Cardiac muscle cell (in vitro differentiated cells and primary cell): ENCODE measurements around the gene IRF2BP1. TPM values are rescaled to one million over a fixed set of nuclear protein-coding genes. Genes with fewer than 3 reads are reported as not detected.

Experiments
- DNase-seq, 2 donors: peaks; one replicate each; pipeline versions ENCODE4 v3.0.0 to v3.0.0-alpha.2; 2010 to 2017; ENCODE audit warnings: low read depth in 1 of 2, low spot score in 1 of 2
- H3K27ac ChIP-seq: fragments of 200-600 bp; sonication (generic); 2 replicates; pipeline ENCODE4 v1.5.1; 2016
- H3K27me3 ChIP-seq: fragments of 200-600 bp; sonication (generic); 2 replicates; pipeline ENCODE4 v1.6.0; 2016; ENCODE audit warnings: control low read depth
- H3K36me3 ChIP-seq: fragments of 200-600 bp; sonication (generic); 2 replicates; pipeline ENCODE4 v1.5.1; 2016; ENCODE audit warnings: control low read depth
- H3K4me1 ChIP-seq: fragments of 200-600 bp; sonication (generic); 2 replicates; pipeline ENCODE4 v1.8.1; 2017; ENCODE audit warnings: low read depth, mild to moderate bottlenecking, mixed run types
- H3K4me3 ChIP-seq: fragments of 200-600 bp; sonication (generic); 2 replicates; pipeline ENCODE4 v1.5.1; 2016; ENCODE audit warnings: mild to moderate bottlenecking
- H3K9me3 ChIP-seq: fragments of 200-600 bp; sonication (generic); 2 replicates; pipeline ENCODE4 v1.5.1; 2017; ENCODE audit warnings: low read depth, mild to moderate bottlenecking, control low read depth
- CTCF ChIP-seq: IDR thresholded peaks from 2 replicates; pipeline ENCODE4 v1.5.1; 2012; ENCODE audit warnings: low read depth, mild to moderate bottlenecking, low read length
- polyA plus RNA-seq: library from polyadenylated mRNA; unstranded; fragments of >200 nt; fragmentation: Nextera tagmentation; extraction: Ambion mirVana; gene quantifications from 2 replicates; pipeline ENCODE4 v1.2.1, GENCODE V29; 2016
- total RNA-seq: library from RNA; depleted of rRNA; stranded (reverse); fragments of >200 nt; gene quantifications from 2 replicates; pipeline ENCODE4 v1.2.3, GENCODE V29; 2016

IRF2BP1 gene
- total and polyA plus RNA-seq, 2 experiments from 2014 or later = 14.5 to 71.8 TPM

- no peak for DNase-seq
- H3K4me1 ChIP-seq = no peaks in the 10 kb centered on the region
- TF ChIP-seq CTCF = no peak
- no peak overlapping the region for H3K4me3 ChIP-seq
- peaks cover 5% of the 10 kb centered on the region for H3K27me3 ChIP-seq
- H3K36me3 ChIP-seq = no peaks in the 10 kb centered on the region
- H3K27ac ChIP-seq = no peak overlapping the region
- no peaks in the 10 kb centered on the region for H3K9me3 ChIP-seq
Measured at GRCh38 chr19:45929247-45929646, 43.3 kb upstream of the IRF2BP1 start.

- H3K9me3 ChIP-seq = no peaks in the 10 kb centered on the region
- H3K36me3 ChIP-seq = no peaks in the 10 kb centered on the region
- DNase-seq = peak; percentile 89 to 95
- H3K4me3 ChIP-seq = no peak overlapping the region
- TF ChIP-seq CTCF = no peak
- H3K4me1 ChIP-seq = no peaks in the 10 kb centered on the region
- H3K27me3 ChIP-seq = peaks cover 4% of the 10 kb centered on the region
- no peak overlapping the region for H3K27ac ChIP-seq
Measured at GRCh38 chr19:45927565-45928261, 41.8 kb upstream of the IRF2BP1 start.

GRCh38 chr19:45924891-45925447, 39.0 kb upstream of the IRF2BP1 start:
- Histone ChIP-seq H3K27me3 (no peaks in the 10 kb centered on the region), H3K9me3 (no peaks in the 10 kb centered on the region)

GRCh38 chr19:45922281-45922680, 36.3 kb upstream of the IRF2BP1 start:
- no peaks in the 10 kb centered on the region for H3K9me3 ChIP-seq
- no peaks in the 10 kb centered on the region for H3K36me3 ChIP-seq
- no peak overlapping the region for H3K27ac ChIP-seq
- no peaks in the 10 kb centered on the region for H3K27me3 ChIP-seq
- H3K4me1 ChIP-seq = no peaks in the 10 kb centered on the region
- peak; percentile 18 for TF ChIP-seq CTCF
- DNase-seq = no peak
- no peak overlapping the region for H3K4me3 ChIP-seq

More at GRCh38 chr19:45924891-45925447, 39.0 kb upstream of the IRF2BP1 start:
- H3K36me3 ChIP-seq = no peaks in the 10 kb centered on the region
- no peak for TF ChIP-seq CTCF
- DNase-seq = no peak
- H3K4me1 ChIP-seq = no peaks in the 10 kb centered on the region
- no peak overlapping the region for H3K27ac ChIP-seq
- H3K4me3 ChIP-seq = no peak overlapping the region

- Histone ChIP-seq H3K4me3 (no peak overlapping the region), H3K27ac (no peak overlapping the region), H3K4me1 (no peaks in the 10 kb centered on the region), H3K36me3 (no peaks in the 10 kb centered on the region), H3K9me3 (no peaks in the 10 kb centered on the region), H3K27me3 (no peaks in the 10 kb centered on the region)
- no peak for TF ChIP-seq CTCF
- no peak for DNase-seq
Measured at GRCh38 chr19:45920458-45920857, 34.5 kb upstream of the IRF2BP1 start.
